Measurements from ENCODE around the gene TACO1.

TACO1 gene

GRCh38 chr17:63629627-63630026, 28.9 kb downstream of the TACO1 start:
- DNase-seq (ENCODE audit: insufficient read length, low spot score) (no peak), FAIRE-seq (no peak)
- TF ChIP-seq CTCF (IDR thresholded peaks at IDR 0.05; ENCODE audit: insufficient read depth, missing control alignments), result no peak

GRCh38 chr17:63631062-63631461, 30.4 kb downstream of the TACO1 start:
- TF ChIP-seq CTCF (IDR thresholded peaks at IDR 0.05; ENCODE audit: insufficient read depth, missing control alignments), result no peak
- DNase-seq (ENCODE audit: insufficient read length, low spot score), result no peak
- no peak for FAIRE-seq

GRCh38 chr17:63631626-63632025, 30.9 kb downstream of the TACO1 start:
- no peak for DNase-seq (ENCODE audit: insufficient read length, low spot score)
- FAIRE-seq, result no peak
- no peak for TF ChIP-seq CTCF (IDR thresholded peaks at IDR 0.05; ENCODE audit: insufficient read depth, missing control alignments)

GRCh38 chr17:63633742-63634141, 33.0 kb downstream of the TACO1 start:
- no peak for TF ChIP-seq CTCF (IDR thresholded peaks at IDR 0.05; ENCODE audit: insufficient read depth, missing control alignments)
- no peak for FAIRE-seq
- no peak for DNase-seq (ENCODE audit: insufficient read length, low spot score)

- FAIRE-seq, result no peak
- DNase-seq (ENCODE audit: insufficient read length, low spot score), result no peak
- TF ChIP-seq CTCF (IDR thresholded peaks at IDR 0.05; ENCODE audit: insufficient read depth, missing control alignments), result no peak
Measured at GRCh38 chr17:63634163-63634562, 33.5 kb downstream of the TACO1 start.

- no peak for DNase-seq (ENCODE audit: insufficient read length, low spot score)
- no peak for TF ChIP-seq CTCF (IDR thresholded peaks at IDR 0.05; ENCODE audit: insufficient read depth, missing control alignments)
- no peak for FAIRE-seq
Measured at GRCh38 chr17:63634816-63635215, 34.1 kb downstream of the TACO1 start.

GRCh38 chr17:63635290-63635689, 34.6 kb downstream of the TACO1 start:
- DNase-seq (ENCODE audit: insufficient read length, low spot score) (no peak), FAIRE-seq (no peak)
- no peak for TF ChIP-seq CTCF (IDR thresholded peaks at IDR 0.05; ENCODE audit: insufficient read depth, missing control alignments)
